Peyer's patch (tissue), 4 donors: Measurements from ENCODE around the gene SRGAP2C. TPM values are rescaled to one million over a fixed set of nuclear protein-coding genes. Genes with fewer than 3 reads are reported as not detected.
A peak's percentile ranks its signal among the peaks of the same experiment; 100 is the strongest.
"Not testable (repeated sequence)": the region's sequence is repeated elsewhere in the genome, so short reads cannot be mapped to it uniquely, and the experiment has no call there.

Experiments used
- DNase-seq, 3 donors: peaks; one replicate each; pipeline ENCODE4 v3.0.0-alpha.2; 2017 to 2019
- H3K27ac ChIP-seq, 4 donors: fragments of 200-600 bp; sonication (generic); one replicate each; pipeline ENCODE4 v1.5.1; 2016 to 2019
- H3K27me3 ChIP-seq, 2 donors: fragments of 200-600 bp; sonication (generic); one replicate each; pipeline ENCODE4 v1.5.1; 2019
- H3K36me3 ChIP-seq, 3 donors: fragments of 200-600 bp; sonication (generic); one replicate each; pipeline ENCODE4 v1.5.1; 2016 to 2019
- H3K4me1 ChIP-seq, 4 donors: fragments of 200-600 bp; sonication (generic); one replicate each; pipeline ENCODE4 v1.5.1; 2016 to 2019
- H3K4me3 ChIP-seq, 4 donors: fragments of 200-600 bp; sonication (generic); 1 replicate in 3 of 4; 2 replicates in 1 of 4; pipeline ENCODE4 v1.5.1; 2016 to 2019; ENCODE audit warnings: mild to moderate bottlenecking in 1 of 4
- H3K9me3 ChIP-seq, 4 donors: fragments of 200-600 bp; sonication (generic); one replicate each; pipeline ENCODE4 v1.5.1; 2016 to 2019; ENCODE audit warnings: mild to moderate bottlenecking in 1 of 4
- POLR2A ChIP-seq, 2 donors: fragments of 450-650 bp; IDR thresholded peaks; one replicate each; pipeline ENCODE4 v1.5.1; 2017; ENCODE audit warnings: antibody characterized with exemption in 2 of 2, mild to moderate bottlenecking in 2 of 2, moderate library complexity in 2 of 2
- total RNA-seq, 4 donors: library from RNA; depleted of rRNA; stranded (reverse); fragments of >200 nt; gene quantifications; one replicate each; pipeline ENCODE4 v1.1.0, GENCODE V29; 2016

SRGAP2C gene
- total RNA-seq, 4 donors from 2014 or later, result 5.3 to 21.5 (median 8.6) TPM

- not testable (repeated sequence) for H3K36me3 ChIP-seq, H3K4me1 ChIP-seq, DNase-seq, H3K9me3 ChIP-seq, H3K27me3 ChIP-seq, H3K27ac ChIP-seq, H3K4me3 ChIP-seq
Measured at GRCh38 chr1:121165296-121165695, 19.5 kb upstream of the SRGAP2C start.

- not testable (repeated sequence) for H3K27ac ChIP-seq, H3K27me3 ChIP-seq, H3K4me1 ChIP-seq, DNase-seq, H3K9me3 ChIP-seq, H3K4me3 ChIP-seq, H3K36me3 ChIP-seq
Measured at GRCh38 chr1:121167225-121167738, 17.5 kb upstream of the SRGAP2C start.

- not testable (repeated sequence) for H3K36me3 ChIP-seq, H3K4me3 ChIP-seq, H3K27ac ChIP-seq, H3K27me3 ChIP-seq, DNase-seq, H3K9me3 ChIP-seq, H3K4me1 ChIP-seq
Measured at GRCh38 chr1:121168152-121168668, 16.6 kb upstream of the SRGAP2C start.

- H3K4me1 ChIP-seq, H3K27ac ChIP-seq, H3K36me3 ChIP-seq, H3K4me3 ChIP-seq, DNase-seq, H3K27me3 ChIP-seq, H3K9me3 ChIP-seq: not testable (repeated sequence)
Measured at GRCh38 chr1:121176649-121177048, 8.1 kb upstream of the SRGAP2C start.

- H3K4me3 ChIP-seq, H3K27ac ChIP-seq, H3K27me3 ChIP-seq, DNase-seq, H3K4me1 ChIP-seq, H3K9me3 ChIP-seq, H3K36me3 ChIP-seq: not testable (repeated sequence)
Measured at GRCh38 chr1:121178197-121178596, 6.6 kb upstream of the SRGAP2C start.

- H3K9me3 ChIP-seq, H3K36me3 ChIP-seq, H3K27me3 ChIP-seq, DNase-seq, H3K27ac ChIP-seq, H3K4me1 ChIP-seq: not testable (repeated sequence)
- H3K4me3 ChIP-seq, result peak overlapping the region in 2 of 4 donors; percentile 40
Measured at GRCh38 chr1:121183867-121184266, 908 bp upstream of the SRGAP2C start.

GRCh38 chr1:121185140-121185708 lies 449 bp downstream of the SRGAP2C start:
- peak in 1 of 2 donors; percentile 1 for TF ChIP-seq POLR2A (IDR thresholded peaks at IDR 0.05)
- not testable (repeated sequence) for H3K27me3 ChIP-seq, H3K36me3 ChIP-seq, H3K9me3 ChIP-seq, H3K4me1 ChIP-seq
- Histone ChIP-seq H3K27ac (peak overlapping the region; percentile 71 to 84 (median 78)), H3K4me3 (peak overlapping the region; percentile 39 to 58 (median 56))
- peak in 1 of 3 donors; percentile 45 for DNase-seq

- peak in 1 of 3 donors; percentile 50 for DNase-seq
- not testable (repeated sequence) for H3K9me3 ChIP-seq, H3K27me3 ChIP-seq, H3K36me3 ChIP-seq, H3K4me1 ChIP-seq
- Histone ChIP-seq H3K27ac (peak overlapping the region in 1 of 4 donors; percentile 26), H3K4me3 (peak overlapping the region; percentile 9 to 40 (median 24))
Measured at GRCh38 chr1:121186191-121186590, 1.4 kb downstream of the SRGAP2C start.

- not testable (repeated sequence) for H3K9me3 ChIP-seq, H3K4me3 ChIP-seq, H3K27me3 ChIP-seq, DNase-seq, H3K27ac ChIP-seq, H3K36me3 ChIP-seq, H3K4me1 ChIP-seq
Measured at GRCh38 chr1:121187914-121188313, 3.1 kb downstream of the SRGAP2C start.

GRCh38 chr1:121192512-121192911 lies 7.7 kb downstream of the SRGAP2C start:
- H3K4me3 ChIP-seq, H3K27me3 ChIP-seq, H3K36me3 ChIP-seq, H3K27ac ChIP-seq, H3K4me1 ChIP-seq, DNase-seq, H3K9me3 ChIP-seq: not testable (repeated sequence)

- H3K9me3 ChIP-seq, DNase-seq, H3K4me1 ChIP-seq, H3K27me3 ChIP-seq, H3K4me3 ChIP-seq, H3K36me3 ChIP-seq, H3K27ac ChIP-seq: not testable (repeated sequence)
Measured at GRCh38 chr1:121197095-121197882, 12.5 kb downstream of the SRGAP2C start.

- not testable (repeated sequence) for H3K27ac ChIP-seq, H3K27me3 ChIP-seq, H3K9me3 ChIP-seq, H3K36me3 ChIP-seq, DNase-seq, H3K4me1 ChIP-seq, H3K4me3 ChIP-seq
Measured at GRCh38 chr1:121199763-121200162, 15.0 kb downstream of the SRGAP2C start.

GRCh38 chr1:121200232-121200631 lies 15.5 kb downstream of the SRGAP2C start:
- not testable (repeated sequence) for H3K9me3 ChIP-seq, H3K4me3 ChIP-seq, DNase-seq, H3K27ac ChIP-seq, H3K27me3 ChIP-seq, H3K4me1 ChIP-seq, H3K36me3 ChIP-seq

GRCh38 chr1:121200985-121201981 lies 16.5 kb downstream of the SRGAP2C start:
- H3K9me3 ChIP-seq, H3K27ac ChIP-seq, H3K4me1 ChIP-seq, H3K27me3 ChIP-seq, H3K36me3 ChIP-seq, DNase-seq, H3K4me3 ChIP-seq: not testable (repeated sequence)
